Stimulated activated CD8-positive, alpha-beta memory T cell treated with anti-CD3 and anti-CD28 coated beads, Interleukin-4, amount 100 ng/mL, for 1 hour (primary cell): ENCODE results near the gene S1PR5.
A peak's percentile ranks its signal among the peaks of the same experiment; 100 is the strongest.
"Not testable (repeated sequence)": the region's sequence is repeated elsewhere in the genome, so short reads cannot be mapped to it uniquely, and the experiment has no call there.

ENCODE experiments used
- DNase-seq, 2 donors: peaks; one replicate each; pipeline ENCODE4 v3.0.0-alpha.2; 2020; ENCODE audit warnings: low read depth in 2 of 2, low spot score in 1 of 2

The S1PR5 gene

GRCh38 chr19:10544753-10545251 lies 27.6 kb upstream of the S1PR5 start:
- no peak for DNase-seq

DNA sequence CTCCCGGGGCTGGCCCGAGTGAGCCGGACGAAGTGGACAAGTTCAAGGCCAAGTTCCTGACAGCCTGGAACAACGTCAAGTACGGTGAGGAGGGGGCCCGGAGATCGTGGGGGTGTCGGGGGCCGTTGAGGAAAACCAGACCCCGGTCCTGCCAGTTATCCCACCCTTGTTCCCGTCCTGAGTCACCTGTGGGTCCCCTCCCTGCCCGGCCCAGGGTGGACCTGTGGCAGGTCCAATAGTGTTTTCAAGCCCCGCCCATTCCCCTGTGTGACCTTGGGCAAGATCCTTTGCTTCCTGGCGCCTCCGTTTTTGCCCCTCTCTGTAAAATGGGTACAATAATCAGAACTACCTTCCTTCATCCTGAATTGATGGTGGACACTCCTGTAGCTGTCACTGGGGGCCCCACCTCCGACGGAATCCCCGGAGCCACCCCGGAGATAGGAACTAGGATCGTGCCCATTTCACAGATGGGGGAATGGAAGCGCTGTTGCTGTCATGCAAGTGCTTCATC lies 27.1 kb upstream of the S1PR5 start:
- no peak for DNase-seq

DNA sequence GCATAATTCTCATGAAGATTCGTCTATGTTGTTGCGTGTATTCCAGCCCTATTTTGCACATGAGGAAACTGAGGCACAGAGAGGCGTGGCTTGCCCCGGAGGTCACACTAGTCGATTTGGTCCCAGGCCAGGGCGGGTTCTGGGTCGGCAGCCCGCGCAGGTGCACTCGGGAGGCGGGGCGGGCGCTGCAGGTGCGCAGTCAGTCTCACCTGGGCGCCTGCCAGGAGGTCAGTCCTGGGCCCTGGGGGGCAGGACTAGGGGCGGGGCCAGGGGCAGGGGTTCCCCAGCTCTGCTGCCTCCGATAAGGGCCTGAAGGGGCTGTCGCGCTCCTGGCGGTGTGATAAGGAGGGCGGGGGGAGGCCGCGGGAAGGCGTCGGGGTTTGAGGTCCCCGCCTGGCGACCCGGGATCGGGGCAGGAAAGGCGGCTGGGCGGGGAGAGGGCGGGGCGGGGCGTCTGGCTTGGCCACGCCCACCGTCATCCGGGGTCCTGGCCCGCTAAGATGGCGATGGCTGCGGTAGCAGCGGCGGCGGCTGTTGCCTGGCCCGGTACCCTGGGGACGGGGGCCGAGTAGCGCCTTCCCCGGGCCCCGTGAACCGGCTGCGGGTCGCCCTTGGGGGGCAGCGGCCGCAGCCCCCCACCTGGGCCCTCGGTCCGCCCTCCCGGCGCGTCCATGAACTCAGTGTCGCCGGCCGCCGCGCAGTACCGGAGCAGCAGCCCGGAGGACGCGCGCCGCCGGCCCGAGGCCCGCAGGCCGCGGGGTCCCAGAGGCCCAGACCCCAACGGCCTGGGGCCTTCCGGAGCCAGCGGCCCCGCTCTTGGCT lies 26.4 kb upstream of the S1PR5 start, which contains the start of gene ATG4D:
ATG4D (plus strand) TSS at position 485 of the 822 bp plus-strand sequence; CDS start at position 672, 187 bp downstream.
- peak in 1 of 2 donors; percentile 59 for DNase-seq

DNA sequence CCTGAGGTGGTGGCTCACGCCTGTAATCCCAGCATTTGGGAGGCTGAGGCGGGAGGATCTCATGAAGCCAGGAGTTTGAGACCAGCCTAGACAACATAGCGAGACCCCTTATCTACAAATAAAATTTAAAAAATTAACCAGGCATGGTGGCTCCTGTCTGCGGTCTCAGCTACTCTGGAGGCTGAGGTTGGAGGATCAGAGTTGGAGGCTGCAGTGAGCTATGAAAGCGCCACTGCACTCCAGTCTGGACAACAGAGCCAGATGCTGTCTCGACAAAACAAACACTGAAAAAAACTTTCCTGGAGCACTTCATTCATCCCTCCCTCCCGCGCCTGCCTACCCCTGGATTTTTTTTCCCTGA lies 25.8 kb upstream of the S1PR5 start:
- DNase-seq, result no peak

DNA sequence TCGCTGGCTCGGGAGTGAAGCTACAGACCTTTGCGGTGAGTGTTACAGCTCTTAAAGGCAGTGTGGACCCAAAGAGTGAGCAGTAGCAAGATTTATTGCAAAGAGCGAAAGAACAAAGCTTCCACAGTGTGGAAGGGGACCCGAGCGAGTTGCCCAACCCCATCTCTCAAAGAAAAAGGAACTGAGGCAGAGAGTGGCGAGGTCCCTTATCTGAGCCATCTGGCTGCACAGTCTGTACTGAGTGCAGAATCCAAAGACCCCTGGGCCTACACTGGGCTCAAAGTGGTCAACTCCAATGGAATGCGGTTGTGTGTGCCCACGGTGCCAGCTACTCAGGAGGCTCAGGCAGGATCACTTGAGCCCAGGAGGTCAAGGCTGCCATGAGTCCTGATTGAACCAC lies 21.8 kb upstream of the S1PR5 start:
- DNase-seq, result not testable (repeated sequence)

- no peak for DNase-seq
These were observed 21.1 kb upstream of the S1PR5 start for GRCh38 chr19:10538204-10538983.

- DNase-seq, result no peak
These were observed 20.4 kb upstream of the S1PR5 start for GRCh38 chr19:10537668-10538067.

DNA sequence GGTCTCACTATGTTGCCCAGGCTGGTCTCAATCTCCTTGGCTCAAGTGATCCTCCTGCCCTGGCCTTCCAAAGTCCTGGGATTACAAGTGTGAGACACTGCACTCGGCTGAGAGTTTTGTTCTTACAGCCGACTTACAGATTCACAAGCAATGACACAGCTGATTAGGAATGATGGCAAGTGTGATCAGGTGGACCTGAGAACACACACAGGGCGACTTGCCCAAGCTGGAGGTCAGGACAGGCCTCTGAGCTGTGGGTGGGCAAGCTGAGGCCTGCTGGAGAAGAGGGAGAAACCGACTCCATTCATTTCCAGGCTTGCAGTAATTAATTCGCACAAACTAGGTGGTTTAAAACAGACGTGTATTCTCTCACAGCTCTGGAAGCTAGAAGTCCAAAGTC lies 18.4 kb upstream of the S1PR5 start:
- no peak for DNase-seq

DNA sequence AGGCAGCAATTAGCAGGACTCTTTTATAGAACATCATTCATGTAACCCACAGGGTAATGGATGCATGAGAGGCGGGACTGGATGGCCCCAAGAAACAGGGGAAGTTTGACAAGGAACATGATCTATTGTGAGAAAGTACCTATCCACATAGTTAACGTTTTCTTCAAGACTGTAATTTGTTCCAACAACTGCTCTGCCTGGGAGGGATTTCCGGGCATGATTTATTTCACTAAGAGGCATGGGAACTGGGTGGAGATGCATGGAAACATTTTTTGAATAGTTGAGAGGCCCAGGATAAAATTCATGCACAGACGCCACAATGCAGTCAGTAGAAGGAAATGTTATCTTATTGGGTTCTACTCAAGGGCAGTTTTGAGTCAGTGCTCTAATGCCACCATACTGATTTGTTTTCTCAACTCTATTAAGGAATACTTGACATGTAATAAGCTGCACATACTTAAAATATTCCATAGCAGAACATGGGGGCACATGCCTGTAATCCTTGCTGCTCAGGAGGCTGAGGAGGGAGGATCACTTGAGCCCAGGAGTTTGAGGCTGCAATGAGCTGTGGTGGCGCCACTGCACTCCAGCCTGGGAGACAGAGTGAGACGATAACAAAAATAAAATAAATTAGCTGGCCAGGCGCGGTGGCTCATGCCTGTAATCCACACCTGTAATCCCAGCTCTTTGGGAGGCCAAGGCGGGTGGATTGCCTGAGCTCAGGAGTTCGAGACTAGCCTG lies 16.6 kb upstream of the S1PR5 start:
- DNase-seq, result no peak

GRCh38 chr19:10532457-10532856 lies 15.2 kb upstream of the S1PR5 start:
- DNase-seq, result no peak

GRCh38 chr19:10526887-10527286 lies 9.6 kb upstream of the S1PR5 start:
- DNase-seq, result not testable (repeated sequence)

DNA sequence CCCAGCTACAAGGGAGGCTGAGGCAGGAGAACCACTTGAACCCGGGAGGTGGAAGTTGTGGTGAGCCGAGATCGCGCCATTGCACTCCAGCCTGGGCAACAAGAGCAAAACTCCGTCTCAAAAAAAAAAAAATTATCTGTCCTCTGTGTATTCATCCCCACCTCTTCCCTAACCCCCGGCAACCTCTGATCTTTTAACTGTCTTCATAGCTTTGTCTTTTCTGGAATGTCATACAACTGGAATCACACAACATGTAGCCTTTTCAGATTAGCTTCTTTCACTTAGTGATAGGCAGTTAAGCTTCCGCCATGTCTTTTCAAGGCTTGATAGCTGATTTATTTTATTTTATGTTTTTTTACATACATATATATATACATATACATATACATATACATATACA lies 8.4 kb upstream of the S1PR5 start:
- DNase-seq, result no peak

DNA sequence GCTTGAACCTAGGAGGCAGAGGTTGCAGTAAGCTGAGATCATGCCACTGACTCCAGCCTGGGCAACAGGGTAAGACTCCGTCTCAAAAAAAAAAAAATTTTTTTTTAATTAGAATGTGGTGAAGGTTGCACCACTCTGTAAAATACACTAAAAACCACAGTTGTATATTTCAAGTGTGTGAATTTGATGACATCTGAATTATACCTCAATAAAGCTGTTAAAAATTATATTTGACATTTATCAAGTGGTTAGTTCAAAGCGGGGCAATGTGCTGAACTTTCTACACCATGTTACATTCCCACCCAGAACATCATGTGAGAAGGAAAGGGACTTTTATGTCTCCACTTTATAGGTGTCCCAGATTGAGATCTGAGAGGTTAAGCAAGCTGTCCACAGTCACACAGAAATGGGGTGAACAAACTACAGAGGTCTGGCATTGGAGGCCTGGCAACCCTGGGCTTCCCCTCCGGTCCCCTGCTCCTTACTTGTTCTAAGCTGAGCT lies 5.9 kb upstream of the S1PR5 start:
- no peak for DNase-seq

DNA sequence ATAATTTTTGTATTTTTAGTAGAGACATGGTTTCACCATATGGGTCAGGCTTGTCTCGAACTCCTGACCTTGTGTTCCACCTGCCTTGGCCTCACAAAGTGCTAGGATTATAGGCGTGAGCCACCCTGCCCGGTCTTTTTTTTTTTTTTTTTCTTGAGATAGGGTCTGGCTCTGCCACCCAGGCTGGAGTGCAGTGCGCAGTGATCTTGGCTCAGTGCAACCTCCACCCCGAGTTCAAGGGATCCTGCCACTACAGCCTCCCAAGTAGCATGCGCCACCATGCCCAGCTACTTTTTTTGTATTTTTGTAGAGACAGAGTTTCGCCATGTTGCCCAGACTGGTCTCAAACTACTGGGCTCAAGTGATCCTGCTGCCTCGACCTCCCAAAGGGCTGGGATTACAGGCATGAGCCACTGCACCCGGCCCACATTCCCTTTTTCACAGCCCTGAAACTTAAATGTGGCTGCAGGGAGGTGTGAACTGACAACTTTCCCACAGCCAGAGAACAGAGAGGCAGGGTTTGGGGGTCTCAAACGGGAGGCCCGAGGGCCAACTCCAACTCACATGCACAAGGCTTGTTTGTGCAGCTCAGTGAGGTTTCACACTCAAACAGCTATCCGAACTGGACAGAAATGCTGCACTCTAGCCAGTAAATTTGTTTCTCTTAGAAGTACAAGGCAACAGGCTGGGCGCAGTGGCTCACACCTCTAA lies 4.4 kb upstream of the S1PR5 start:
- no peak for DNase-seq

DNA sequence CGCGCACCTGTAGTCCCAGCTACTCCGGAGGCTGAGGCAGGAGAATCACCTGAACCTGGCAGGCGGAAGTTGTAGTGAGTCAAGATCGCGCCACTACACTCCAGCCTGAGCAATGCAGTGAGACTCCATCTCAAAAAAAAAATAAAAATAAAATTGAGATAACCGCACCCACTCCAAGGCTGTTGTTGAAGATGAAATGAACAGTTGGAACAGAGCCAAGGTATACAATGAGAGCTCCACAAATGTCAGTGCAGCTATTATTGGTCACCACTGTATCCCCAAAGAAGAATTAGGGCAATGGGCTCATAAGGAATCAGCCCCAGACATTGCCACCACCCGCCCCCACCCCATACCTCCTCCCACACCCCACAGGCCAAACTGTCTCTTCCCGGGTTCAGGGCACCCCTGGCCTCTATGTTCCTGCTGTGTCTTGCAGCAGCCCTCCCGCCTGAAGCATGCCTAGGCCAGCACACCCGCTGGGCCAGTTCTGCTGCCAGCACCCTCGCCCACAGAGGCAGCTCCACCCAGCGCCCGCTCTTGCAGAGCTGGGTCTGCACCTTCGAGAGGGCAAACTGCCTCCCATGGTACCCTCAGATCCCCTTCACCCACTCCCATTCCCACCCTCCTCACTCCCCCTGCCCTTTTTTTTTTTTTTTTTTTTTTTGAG lies 3.5 kb upstream of the S1PR5 start:
- DNase-seq, result no peak

DNA sequence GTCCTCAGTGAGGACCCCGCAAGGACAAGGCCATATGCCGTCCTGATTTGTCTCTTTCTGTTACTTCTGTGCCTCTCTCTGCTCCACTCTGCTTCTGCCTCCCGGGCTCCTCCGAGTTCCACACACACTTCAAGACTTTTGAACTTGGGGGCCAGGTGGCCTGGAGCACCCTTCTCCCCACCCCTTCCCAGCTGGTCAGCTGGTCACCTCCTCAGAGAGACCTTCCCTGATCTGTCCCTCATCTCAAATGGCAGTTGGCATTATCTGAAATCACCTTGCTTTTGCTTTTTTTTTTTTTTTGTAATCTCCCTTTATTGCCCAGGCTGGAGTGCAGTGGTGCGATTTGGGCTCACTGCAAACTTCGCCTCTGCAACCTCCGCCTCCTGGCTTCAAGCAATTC lies 2.2 kb upstream of the S1PR5 start:
- no peak for DNase-seq

GRCh38 chr19:10518444-10519361 lies 1.5 kb upstream of the S1PR5 start:
- no peak for DNase-seq

- DNase-seq, result no peak
These were observed 655 bp upstream of the S1PR5 start for GRCh38 chr19:10517760-10518443.
